Measurements from ENCODE around the gene DOC2B. TPM values are rescaled to one million over a fixed set of nuclear protein-coding genes. Genes with fewer than 3 reads are reported as not detected.
"Not testable (repeated sequence)": the region's sequence is repeated elsewhere in the genome, so short reads cannot be mapped to it uniquely, and the experiment has no call there.

DOC2B gene
- total RNA-seq, 1 donor = not detected

DNA sequence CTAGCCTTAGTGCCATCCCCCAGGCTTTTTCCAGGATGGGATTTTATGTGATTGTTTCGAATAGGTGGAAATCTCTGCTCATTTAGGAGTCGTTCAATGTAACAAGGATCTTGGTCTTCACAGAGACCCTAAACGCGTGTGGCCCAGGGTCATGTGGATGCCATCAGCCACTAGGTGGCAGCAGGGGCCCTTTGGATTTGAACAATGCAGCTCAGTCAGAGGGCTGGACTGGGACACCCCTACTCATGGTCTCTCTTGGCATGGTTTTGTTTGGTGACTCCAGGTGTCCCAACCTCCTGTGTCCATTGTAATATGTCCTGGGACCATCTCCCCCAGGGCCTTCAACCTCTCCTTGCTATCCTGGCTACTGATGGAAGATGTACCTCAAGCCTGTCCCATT lies 44.9 kb downstream of the DOC2B start:
- DNase-seq (ENCODE audit: low read depth); H3K4me3 ChIP-seq (ENCODE audit: low read depth, low read length): not testable (repeated sequence)
- TF ChIP-seq, protein P1, sequence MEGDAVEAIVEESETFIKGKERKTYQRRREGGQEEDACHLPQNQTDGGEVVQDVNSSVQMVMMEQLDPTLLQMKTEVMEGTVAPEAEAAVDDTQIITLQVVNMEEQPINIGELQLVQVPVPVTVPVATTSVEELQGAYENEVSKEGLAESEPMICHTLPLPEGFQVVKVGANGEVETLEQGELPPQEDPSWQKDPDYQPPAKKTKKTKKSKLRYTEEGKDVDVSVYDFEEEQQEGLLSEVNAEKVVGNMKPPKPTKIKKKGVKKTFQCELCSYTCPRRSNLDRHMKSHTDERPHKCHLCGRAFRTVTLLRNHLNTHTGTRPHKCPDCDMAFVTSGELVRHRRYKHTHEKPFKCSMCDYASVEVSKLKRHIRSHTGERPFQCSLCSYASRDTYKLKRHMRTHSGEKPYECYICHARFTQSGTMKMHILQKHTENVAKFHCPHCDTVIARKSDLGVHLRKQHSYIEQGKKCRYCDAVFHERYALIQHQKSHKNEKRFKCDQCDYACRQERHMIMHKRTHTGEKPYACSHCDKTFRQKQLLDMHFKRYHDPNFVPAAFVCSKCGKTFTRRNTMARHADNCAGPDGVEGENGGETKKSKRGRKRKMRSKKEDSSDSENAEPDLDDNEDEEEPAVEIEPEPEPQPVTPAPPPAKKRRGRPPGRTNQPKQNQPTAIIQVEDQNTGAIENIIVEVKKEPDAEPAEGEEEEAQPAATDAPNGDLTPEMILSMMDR (IDR thresholded peaks at IDR 0.05; ENCODE audit: insufficient read depth, low read length) = peak; percentile 38

DNA sequence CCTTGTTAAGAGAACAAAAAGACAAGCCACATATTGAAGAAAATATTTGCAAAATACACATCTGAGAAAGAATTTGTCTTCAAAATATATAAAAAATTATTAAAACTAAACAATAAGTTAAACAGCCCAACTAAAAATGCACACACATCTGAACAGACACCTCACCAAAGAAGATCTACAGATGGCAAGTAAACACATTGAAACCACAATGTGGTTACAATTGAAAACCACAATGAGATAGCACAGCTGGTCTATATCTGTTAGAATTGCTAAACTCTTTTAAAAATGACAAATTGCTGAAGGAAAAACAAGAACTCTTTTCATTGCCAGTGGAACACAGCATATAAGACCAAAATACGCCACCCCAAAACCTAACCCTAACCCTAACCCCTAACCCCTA lies 45.6 kb downstream of the DOC2B start:
- not testable (repeated sequence) for H3K4me3 ChIP-seq (ENCODE audit: low read depth, low read length); DNase-seq (ENCODE audit: low read depth)

DNA sequence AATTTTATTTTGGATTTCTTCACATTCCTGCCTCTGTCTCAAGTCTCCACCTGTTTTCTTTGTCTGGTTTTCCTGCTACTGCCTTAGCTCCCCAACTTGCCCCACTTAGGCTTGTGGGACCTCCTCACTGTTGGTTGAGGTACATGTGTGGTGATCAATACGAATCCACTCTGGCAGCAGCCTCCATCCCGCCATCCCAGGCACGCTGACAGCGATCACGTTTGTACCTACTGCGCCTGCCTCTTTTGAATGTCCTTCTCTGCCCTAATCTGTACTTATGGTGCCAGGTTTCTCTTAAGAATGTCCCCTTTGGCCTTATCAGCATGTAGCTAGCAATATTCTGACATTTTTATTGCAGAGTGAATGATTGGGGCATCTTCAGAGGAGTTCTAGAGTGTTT lies 46.4 kb downstream of the DOC2B start:
- DNase-seq (ENCODE audit: low read depth); H3K4me3 ChIP-seq (ENCODE audit: low read depth, low read length): not testable (repeated sequence)

DNA sequence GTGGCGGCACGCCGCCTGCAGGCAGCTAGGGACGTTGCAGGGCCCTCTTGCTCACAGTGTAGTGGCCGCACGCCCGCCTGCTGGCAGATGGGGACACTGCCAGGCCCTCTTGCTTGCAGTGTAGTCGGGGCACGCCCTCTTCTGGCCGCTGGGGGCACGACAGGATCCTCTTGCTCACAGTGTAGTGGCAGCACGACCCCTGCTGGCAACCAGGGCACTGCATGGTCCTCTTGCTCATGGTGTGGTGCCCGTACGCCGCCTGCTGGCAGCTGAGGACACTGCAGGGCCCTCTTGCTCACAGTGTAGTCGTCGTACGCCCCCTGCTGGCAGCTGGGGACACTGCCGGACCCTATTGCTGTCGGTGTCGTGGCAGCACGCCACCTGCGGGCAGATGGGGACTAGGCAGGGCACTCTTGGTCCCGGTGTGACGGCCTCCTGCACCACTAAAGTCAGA lies 47.1 kb downstream of the DOC2B start:
- not testable (repeated sequence) for H3K4me3 ChIP-seq (ENCODE audit: low read depth, low read length)

DNA sequence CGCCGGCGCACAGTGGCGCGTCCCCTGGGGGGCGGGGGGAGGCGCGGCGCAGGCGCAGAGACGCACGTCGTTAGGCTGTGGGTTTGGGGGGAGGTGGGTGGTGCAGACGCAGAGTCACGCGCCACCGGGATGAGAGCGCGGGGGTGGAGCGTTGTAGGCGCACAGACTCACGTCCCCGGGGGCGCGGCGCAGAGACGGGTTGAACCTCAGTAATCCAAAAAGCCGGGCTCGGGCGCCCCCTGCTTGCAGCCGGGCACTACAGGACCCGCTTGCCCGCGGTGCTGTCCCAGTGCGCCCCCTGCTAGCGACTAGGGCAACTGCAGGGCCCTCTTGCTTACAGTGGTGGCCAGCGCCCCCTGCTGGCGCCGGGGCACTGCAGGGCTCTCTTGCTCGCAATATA lies 47.5 kb downstream of the DOC2B start:
- DNase-seq (ENCODE audit: low read depth); H3K4me3 ChIP-seq (ENCODE audit: low read depth, low read length): not testable (repeated sequence)

More for the DNA sequence above, 47.1 kb downstream of the DOC2B start:
- DNase-seq (ENCODE audit: low read depth) = not testable (repeated sequence)

DNA sequence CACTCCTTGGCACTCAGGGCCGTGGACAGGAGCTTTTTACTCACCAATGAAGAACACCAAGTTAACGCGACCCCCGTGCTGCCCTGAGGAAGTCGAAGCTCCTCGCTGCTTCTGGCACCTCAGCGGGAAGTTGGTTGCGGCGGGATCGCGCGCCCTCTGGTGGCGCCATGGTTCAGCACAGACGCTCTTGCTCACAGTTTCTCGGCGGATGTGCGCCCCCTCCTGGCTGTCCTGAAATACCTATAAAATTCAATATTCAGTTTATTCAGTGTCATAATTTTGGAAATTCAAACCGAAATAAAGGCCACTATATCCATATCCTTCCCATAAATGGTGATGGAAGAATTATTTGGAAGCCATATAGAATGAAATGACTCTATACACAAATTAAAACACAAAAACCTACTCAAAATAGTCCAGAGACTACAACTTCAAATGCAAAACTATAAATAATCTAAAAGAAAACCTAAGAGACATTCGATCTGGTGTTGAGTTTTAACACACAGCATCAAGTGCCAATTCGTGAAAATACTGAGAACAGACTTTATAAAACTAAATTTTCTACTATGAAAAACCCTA lies 63.0 kb downstream of the DOC2B start:
- TF ChIP-seq, protein P1 (IDR thresholded peaks at IDR 0.05; ENCODE audit: insufficient read depth, low read length) = peak; percentile 55
- H3K4me3 ChIP-seq (ENCODE audit: low read depth, low read length) = not testable (repeated sequence)
- DNase-seq (ENCODE audit: low read depth) = peak; percentile 30

DNA sequence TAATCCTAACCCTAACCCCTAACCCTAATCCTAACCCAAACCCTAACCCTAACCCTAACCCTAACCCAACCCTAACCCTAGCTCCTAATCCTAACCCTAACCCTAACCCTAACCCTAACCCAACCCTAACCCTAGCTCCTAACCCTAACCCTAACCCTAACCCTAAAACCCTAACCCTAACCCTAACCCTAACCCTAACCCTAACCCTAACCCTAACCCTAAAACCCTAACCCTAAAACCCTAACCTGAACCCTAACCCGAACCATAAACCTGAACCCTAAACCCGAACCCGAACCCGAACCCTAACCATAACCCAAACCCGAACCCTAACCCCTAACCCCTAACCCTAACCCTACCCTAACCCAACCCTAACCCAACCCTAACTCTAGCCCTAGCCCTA lies 68.3 kb downstream of the DOC2B start:
- not testable (repeated sequence) for H3K4me3 ChIP-seq (ENCODE audit: low read depth, low read length)
- peak; percentile 2 for DNase-seq (ENCODE audit: low read depth)

Other genes starting within 250 kb of the DOC2B start
- not detected in 2 replicates for gene SCGB1C2, start 44.1 kb downstream of the DOC2B start, total RNA-seq (ENCODE audit: low replicate concordance)
- 2.0 and 2.4 TPM in 2 replicates for gene RPH3AL, start 171.2 kb upstream of the DOC2B start, total RNA-seq (ENCODE audit: low replicate concordance)

Measured in fibroblast of the aortic adventitia (primary cell).